Mesenchymal stem cell (in vitro differentiated cells and primary cell): ENCODE results near the gene CBR4.

Experiments used
- DNase-seq: peaks from one replicate; pipeline ENCODE4 v3.0.0-alpha.2; 2013
- H2AFZ ChIP-seq: one replicate; pipeline ENCODE4 v1.6.1; 2013; ENCODE audit warnings: low read depth, mild to moderate bottlenecking, control low read depth, inconsistent platforms, low read length, moderate library complexity
- H2AK5ac ChIP-seq: 2 replicates; pipeline ENCODE4 v1.6.1; 2013; ENCODE audit warnings: low read length, moderate library complexity, mild to moderate bottlenecking, inconsistent platforms; ENCODE audit not compliant: severe bottlenecking
- H2BK120ac ChIP-seq: one replicate; pipeline ENCODE4 v1.6.1; 2013; ENCODE audit warnings: low read depth, mild to moderate bottlenecking, inconsistent platforms, low read length, moderate library complexity
- H2BK12ac ChIP-seq, 2 experiments: one replicate each; pipeline ENCODE4 v1.6.1; 2013; ENCODE audit warnings: inconsistent platforms in 2 of 2, low read length in 2 of 2, mild to moderate bottlenecking in 2 of 2, moderate library complexity in 2 of 2, control low read depth in 1 of 2
- H2BK15ac ChIP-seq: one replicate; pipeline ENCODE4 v1.6.1; 2013; ENCODE audit warnings: mild to moderate bottlenecking, low read depth, inconsistent platforms; ENCODE audit not compliant: poor library complexity, severe bottlenecking
- H2BK5ac ChIP-seq: 2 replicates; pipeline ENCODE4 v1.6.1; 2013; ENCODE audit warnings: low read depth, mild to moderate bottlenecking, low read length, control low read depth, inconsistent platforms; ENCODE audit not compliant: poor library complexity, severe bottlenecking
- H3K14ac ChIP-seq, 2 experiments: one replicate each; pipeline ENCODE4 v1.6.1; 2013; ENCODE audit warnings: inconsistent platforms in 2 of 2, low read length in 2 of 2, control low read depth in 1 of 2, mild to moderate bottlenecking in 1 of 2, moderate library complexity in 1 of 2
- H3K18ac ChIP-seq, 2 experiments: one replicate each; pipeline ENCODE4 v1.6.1; 2013; ENCODE audit warnings: inconsistent platforms in 2 of 2, low read length in 2 of 2, control low read depth in 1 of 2, low read depth in 1 of 2, mild to moderate bottlenecking in 1 of 2
- H3K23ac ChIP-seq, 2 experiments: one replicate each; pipeline ENCODE4 v1.6.1; 2013; ENCODE audit warnings: inconsistent platforms in 2 of 2, low read length in 2 of 2, mild to moderate bottlenecking in 2 of 2, moderate library complexity in 2 of 2, control low read depth in 1 of 2
- H3K27ac ChIP-seq: 2 replicates; pipeline ENCODE4 v1.5.1; 2013; ENCODE audit warnings: mild to moderate bottlenecking, moderate library complexity, low read length, control low read depth, inconsistent platforms; ENCODE audit not compliant: poor library complexity, severe bottlenecking
- H3K27me3 ChIP-seq, 2 experiments: 2 replicates each; pipeline versions ENCODE4 v1.6.1 to v1.7.0; 2013; ENCODE audit warnings: low read length in 2 of 2, mild to moderate bottlenecking in 2 of 2, moderate library complexity in 2 of 2, control low read depth in 1 of 2, inconsistent platforms in 1 of 2; ENCODE audit not compliant: control insufficient read depth in 1 of 2, insufficient read depth in 1 of 2
- H3K36me3 ChIP-seq, 2 experiments: 2 replicates each; pipeline versions ENCODE4 v1.6.1 to v1.7.0; 2013; ENCODE audit warnings: low read length in 2 of 2, control low read depth in 1 of 2, inconsistent platforms in 1 of 2, low read depth in 1 of 2, mild to moderate bottlenecking in 1 of 2; ENCODE audit not compliant: insufficient read depth in 2 of 2, control insufficient read depth in 1 of 2
- H3K4ac ChIP-seq, 2 experiments: one replicate each; pipeline ENCODE4 v1.6.1; 2013; ENCODE audit warnings: inconsistent platforms in 2 of 2, low read length in 2 of 2, mild to moderate bottlenecking in 2 of 2, moderate library complexity in 2 of 2, control low read depth in 1 of 2, low read depth in 1 of 2
- H3K4me1 ChIP-seq: 2 replicates; pipeline ENCODE4 v1.6.1; 2013; ENCODE audit warnings: low read depth, low read length, control low read depth; ENCODE audit not compliant: control insufficient read depth, insufficient read depth
- H3K4me2 ChIP-seq: 2 replicates; pipeline ENCODE4 v1.6.1; 2013; ENCODE audit warnings: low read length, mild to moderate bottlenecking, inconsistent platforms; ENCODE audit not compliant: poor library complexity, severe bottlenecking
- H3K4me3 ChIP-seq, 2 experiments: 2 replicates each; pipeline versions ENCODE4 v1.5.1 to v1.7.0; 2013; ENCODE audit warnings: low read length in 2 of 2, mild to moderate bottlenecking in 2 of 2, control low read depth in 1 of 2, low read depth in 1 of 2; ENCODE audit not compliant: insufficient read depth in 1 of 2
- H3K79me1 ChIP-seq: replicated peaks from 2 replicates; pipeline ENCODE4 v1.6.1; 2013; ENCODE audit warnings: mild to moderate bottlenecking, control low read depth, low read length, inconsistent platforms; ENCODE audit not compliant: poor library complexity, severe bottlenecking
- H3K9ac ChIP-seq: 2 replicates; pipeline ENCODE4 v1.7.0; 2013; ENCODE audit warnings: mild to moderate bottlenecking, low read length, moderate library complexity
- H3K9me3 ChIP-seq: 2 replicates; pipeline ENCODE4 v1.7.0; 2013; ENCODE audit warnings: mild to moderate bottlenecking, low read length; ENCODE audit not compliant: control insufficient read depth
- H4K8ac ChIP-seq: one replicate; pipeline ENCODE4 v1.6.1; 2013; ENCODE audit warnings: inconsistent platforms, mild to moderate bottlenecking, low read length, moderate library complexity
- H4K91ac ChIP-seq: one replicate; pipeline ENCODE4 v1.6.1; 2013; ENCODE audit warnings: mild to moderate bottlenecking, low read length, inconsistent platforms
- WGBS: methylation state at CpG from one replicate; pipeline ENCODE4 v1.1.7; 2013; ENCODE audit warnings: mixed read lengths; 5-methylcytosine and 5-hydroxymethylcytosine counted together

CBR4 gene

GRCh38 chr4:168999809-169000208 is 10.2 kb downstream of the CBR4 start:
- Histone ChIP-seq H3K9me3 (no peaks in the 10 kb centered on the region), H3K36me3 (peaks cover 7 to 85% of the 10 kb centered on the region in 2 experiments), H3K4me3 (no peak overlapping the region), H2BK120ac (no peak overlapping the region), H3K23ac (no peak overlapping the region), H3K14ac (no peak overlapping the region), H3K4me1 (no peaks in the 10 kb centered on the region), H3K4me2 (no peak overlapping the region), H3K9ac (peak overlapping the region; percentile 29), H2BK12ac (no peak overlapping the region), H3K79me1 (peaks cover 13% of the 10 kb centered on the region), H2AK5ac (no peak overlapping the region), H3K27ac (no peak overlapping the region), H3K18ac (no peak overlapping the region), H3K4ac (no peak overlapping the region), H2BK5ac (no peak overlapping the region), H2AFZ (no peak overlapping the region), H2BK15ac (no peak overlapping the region), H3K27me3 (no peaks in the 10 kb centered on the region), H4K91ac (no peak overlapping the region), H4K8ac (no peak overlapping the region)
- WGBS: 73% methylated on average over 4 of the region's 4 CpGs
- peak; percentile 6 for DNase-seq

- H2BK15ac ChIP-seq: no peak overlapping the region
- WGBS: no CpG with 5 or more reads among the region's 1 CpG
These were observed 11.5 kb downstream of the CBR4 start for GRCh38 chr4:168998596-168998995.

GRCh38 chr4:168995537-168996295 is 14.3 kb downstream of the CBR4 start:
- H3K18ac ChIP-seq: no peak overlapping the region

More at GRCh38 chr4:168998596-168998995, 11.5 kb downstream of the CBR4 start:
- Histone ChIP-seq H3K4ac (no peak overlapping the region), H3K4me3 (no peak overlapping the region), H3K23ac (no peak overlapping the region), H3K18ac (no peak overlapping the region), H4K8ac (no peak overlapping the region), H3K79me1 (peaks cover 16% of the 10 kb centered on the region), H3K4me1 (no peaks in the 10 kb centered on the region), H4K91ac (no peak overlapping the region), H3K14ac (no peak overlapping the region), H3K4me2 (no peak overlapping the region), H3K27me3 (no peaks in the 10 kb centered on the region), H3K9ac (no peak overlapping the region), H2BK12ac (no peak overlapping the region), H3K9me3 (no peaks in the 10 kb centered on the region), H3K36me3 (peaks cover 7 to 78% of the 10 kb centered on the region in 2 experiments), H2AFZ (no peak overlapping the region), H2BK120ac (no peak overlapping the region), H2BK5ac (no peak overlapping the region), H3K27ac (no peak overlapping the region), H2AK5ac (no peak overlapping the region)
- no peak for DNase-seq

GRCh38 chr4:168994958-168995357 is 15.1 kb downstream of the CBR4 start:
- H4K91ac ChIP-seq: no peak overlapping the region
- H3K4ac ChIP-seq: no peak overlapping the region
- 95% methylated on average over 3 of the region's 4 CpGs for WGBS
- H2AFZ ChIP-seq: no peak overlapping the region
- H3K36me3 ChIP-seq: peaks cover 6 to 50% of the 10 kb centered on the region in 2 experiments
- H3K18ac ChIP-seq: no peak overlapping the region
- no peak overlapping the region for H2BK5ac ChIP-seq
- DNase-seq: no peak
- H3K4me1 ChIP-seq: peaks cover 3% of the 10 kb centered on the region
- no peak overlapping the region for H3K9ac ChIP-seq
- H3K4me3 ChIP-seq: no peak overlapping the region
- H2BK120ac ChIP-seq: no peak overlapping the region
- H3K9me3 ChIP-seq: no peaks in the 10 kb centered on the region
- no peak overlapping the region for H3K4me2 ChIP-seq
- H3K27me3 ChIP-seq: no peaks in the 10 kb centered on the region
- no peak overlapping the region for H2AK5ac ChIP-seq
- H4K8ac ChIP-seq: no peak overlapping the region
- no peak overlapping the region for H3K27ac ChIP-seq
- H3K14ac ChIP-seq: no peak overlapping the region
- peaks cover 7% of the 10 kb centered on the region for H3K79me1 ChIP-seq
- H2BK15ac ChIP-seq: no peak overlapping the region
- no peak overlapping the region for H3K23ac ChIP-seq
- H2BK12ac ChIP-seq: no peak overlapping the region

More at GRCh38 chr4:168995537-168996295, 14.3 kb downstream of the CBR4 start:
- no peak overlapping the region for H3K4me3 ChIP-seq
- H3K79me1 ChIP-seq: peaks cover 9% of the 10 kb centered on the region
- H3K27me3 ChIP-seq: no peaks in the 10 kb centered on the region
- H3K9me3 ChIP-seq: no peaks in the 10 kb centered on the region
- DNase-seq: peak; percentile 34
- H2AFZ ChIP-seq: no peak overlapping the region
- no peak overlapping the region for H4K91ac ChIP-seq
- no peak overlapping the region for H3K27ac ChIP-seq
- H3K4me2 ChIP-seq: no peak overlapping the region
- H2BK15ac ChIP-seq: no peak overlapping the region
- H3K9ac ChIP-seq: peak overlapping the region; percentile 37
- no peak overlapping the region for H2BK120ac ChIP-seq
- H2BK5ac ChIP-seq: no peak overlapping the region
- H4K8ac ChIP-seq: no peak overlapping the region
- WGBS: no CpG with 5 or more reads among the region's 2 CpGs
- no peak overlapping the region for H3K4ac ChIP-seq
- no peak overlapping the region for H3K23ac ChIP-seq
- peaks cover 3% of the 10 kb centered on the region for H3K4me1 ChIP-seq
- peaks cover 1 to 55% of the 10 kb centered on the region in 2 experiments for H3K36me3 ChIP-seq
- no peak overlapping the region for H2BK12ac ChIP-seq
- H2AK5ac ChIP-seq: no peak overlapping the region
- H3K14ac ChIP-seq: no peak overlapping the region
